T-helper 9 cell (primary cell): ENCODE measurements around the gene RRAD.

Experiments used
- DNase-seq: peaks from one replicate; pipeline ENCODE4 v3.0.0-alpha.2; 2020

RRAD gene

GRCh38 chr16:66874079-66874775 lies 51.1 kb downstream of the RRAD start:
- DNase-seq = no peak

- DNase-seq = no peak
Observed at GRCh38 chr16:66873685-66874055, 51.7 kb downstream of the RRAD start.

- DNase-seq = peak; percentile 85
Observed at GRCh38 chr16:66872943-66873684, 52.2 kb downstream of the RRAD start.

GRCh38 chr16:66872559-66872942 lies 52.8 kb downstream of the RRAD start:
- no peak for DNase-seq

- DNase-seq = no peak
Observed at GRCh38 chr16:66871840-66872239, 53.5 kb downstream of the RRAD start.
